GM19240 (cell line): ENCODE data around the gene NPC1.
A peak's percentile ranks its signal among the peaks of the same experiment; 100 is the strongest.

Experiments
- DNase-seq: peaks from one replicate; pipeline ENCODE4 v3.0.0; 2011; ENCODE audit warnings: low spot score; ENCODE audit not compliant: insufficient read length

NPC1 gene

GRCh38 chr18:23548719-23549118 is 37.6 kb downstream of the NPC1 start:
- no peak for DNase-seq

- DNase-seq = no peak
These were observed 38.0 kb downstream of the NPC1 start for GRCh38 chr18:23548275-23548674.

GRCh38 chr18:23547846-23548245 is 38.5 kb downstream of the NPC1 start:
- no peak for DNase-seq

- DNase-seq = no peak
These were observed 39.0 kb downstream of the NPC1 start for GRCh38 chr18:23547306-23547705.

GRCh38 chr18:23545247-23545789 is 41.0 kb downstream of the NPC1 start:
- no peak for DNase-seq

- DNase-seq = no peak
These were observed 43.8 kb downstream of the NPC1 start for GRCh38 chr18:23542461-23542860.

- DNase-seq = no peak
These were observed 44.8 kb downstream of the NPC1 start for GRCh38 chr18:23541349-23542093.

GRCh38 chr18:23540867-23541266 is 45.4 kb downstream of the NPC1 start:
- DNase-seq = peak; percentile 29

- DNase-seq = no peak
These were observed 46.3 kb downstream of the NPC1 start for GRCh38 chr18:23539911-23540525.

- no peak for DNase-seq
These were observed 47.0 kb downstream of the NPC1 start for GRCh38 chr18:23539296-23539695.

GRCh38 chr18:23538870-23539269 is 47.4 kb downstream of the NPC1 start:
- no peak for DNase-seq

- no peak for DNase-seq
These were observed 48.3 kb downstream of the NPC1 start for GRCh38 chr18:23538001-23538400.

GRCh38 chr18:23537274-23537673 is 49.0 kb downstream of the NPC1 start:
- DNase-seq = no peak

- no peak for DNase-seq
These were observed 50.1 kb downstream of the NPC1 start for GRCh38 chr18:23536204-23536603.

- no peak for DNase-seq
These were observed 52.0 kb downstream of the NPC1 start for GRCh38 chr18:23534276-23534675.

GRCh38 chr18:23532848-23533247 is 53.5 kb downstream of the NPC1 start:
- DNase-seq = no peak

GRCh38 chr18:23531912-23532311 is 54.4 kb downstream of the NPC1 start:
- DNase-seq = no peak

- DNase-seq = no peak
These were observed 56.1 kb downstream of the NPC1 start for GRCh38 chr18:23530195-23530594.

GRCh38 chr18:23529604-23530003 is 56.7 kb downstream of the NPC1 start:
- DNase-seq = no peak

GRCh38 chr18:23528580-23529472 is 57.5 kb downstream of the NPC1 start:
- DNase-seq = no peak

GRCh38 chr18:23526501-23527063 is 59.7 kb downstream of the NPC1 start:
- no peak for DNase-seq
